B cell (primary cell): ENCODE data around the gene TBX1. TPM values are rescaled to one million over a fixed set of nuclear protein-coding genes. Genes with fewer than 3 reads are reported as not detected.
A peak's percentile ranks its signal among the peaks of the same experiment; 100 is the strongest.

Experiments
- ATAC-seq: fragments of 200-7000 bp; cut with Tn5 transposase; one replicate; pipeline ENCODE4 v1.10.0; 2021; ENCODE audit warnings: low read depth, mild to moderate bottlenecking, moderate number of reproducible peaks, moderate library complexity
- CTCF ChIA-PET: fragments of 350-600 bp; sonication (Branson Sonifier 250); formaldehyde crosslinking; loops from one replicate; lab custom pipeline; 2021; ENCODE audit warnings: antibody characterized with exemption, inconsistent platforms; lab: Charles Lee
- POLR2A ChIA-PET: fragments of 350-600 bp; sonication (Branson Sonifier 250); formaldehyde crosslinking; loops from one replicate; lab custom pipeline; 2021; ENCODE audit warnings: antibody characterized with exemption; lab: Charles Lee
- DNase-seq: peaks from one replicate; pipeline ENCODE4 v3.0.0; 2013
- H2AFZ ChIP-seq: 2 replicates; pipeline ENCODE4 v1.6.1; 2012; ENCODE audit warnings: mild to moderate bottlenecking, low read depth, low read length; ENCODE audit not compliant: insufficient read depth, poor library complexity, severe bottlenecking
- H3K27ac ChIP-seq, 2 donors: 1 replicate in 1 of 2; 2 replicates in 1 of 2; pipeline ENCODE4 v1.5.1; 2012 to 2013; ENCODE audit warnings: low read length in 2 of 2, mild to moderate bottlenecking in 2 of 2, moderate library complexity in 1 of 2
- H3K27me3 ChIP-seq, 4 experiments: fragments of 200-600 bp in 1 of 4; sonication (generic) in 1 of 4; replicated peaks in 1 of 4; 1 replicate in 2 of 4; 2 replicates in 2 of 4; pipeline versions ENCODE4 v1.6.1 to v1.7.0; 2013 to 2016; ENCODE audit warnings: low read length in 3 of 4, mild to moderate bottlenecking in 2 of 4, mixed read lengths in 1 of 4, moderate library complexity in 1 of 4; ENCODE audit not compliant: insufficient read depth in 4 of 4, control insufficient read depth in 3 of 4; ENCODE audit errors: control extremely low read depth in 1 of 4
- H3K36me3 ChIP-seq, 2 experiments: replicated peaks in 1 of 2; 1 replicate in 1 of 2; 2 replicates in 1 of 2; pipeline versions ENCODE4 v1.6.1 to v1.7.1; 2013; ENCODE audit warnings: low read length in 1 of 2; ENCODE audit not compliant: insufficient read depth in 2 of 2, control insufficient read depth in 1 of 2; ENCODE audit errors: control extremely low read depth in 1 of 2, extremely low read depth in 1 of 2
- H3K4me1 ChIP-seq, 2 donors: fragments of 200-600 bp in 1 of 2; sonication (generic) in 1 of 2; 1 replicate in 1 of 2; 2 replicates in 1 of 2; pipeline versions ENCODE4 v1.5.1 to v1.6.1; 2013 to 2017; ENCODE audit warnings: low read length in 2 of 2; ENCODE audit not compliant: control insufficient read depth in 2 of 2, insufficient read depth in 2 of 2
- H3K4me2 ChIP-seq: replicated peaks from 2 replicates; pipeline ENCODE3; 2012; ENCODE audit warnings: mild to moderate bottlenecking, low read depth, low read length; ENCODE audit not compliant: poor library complexity, severe bottlenecking
- H3K4me3 ChIP-seq, 5 experiments: fragments of 200-600 bp in 1 of 5; sonication (generic) in 1 of 5; 1 replicate in 3 of 5; 2 replicates in 2 of 5; pipeline versions ENCODE4 v1.5.1 to v1.7.0; 2011 to 2016; ENCODE audit warnings: low read length in 4 of 5, mild to moderate bottlenecking in 4 of 5, low read depth in 2 of 5, control low read depth in 1 of 5, moderate library complexity in 1 of 5; ENCODE audit not compliant: insufficient read depth in 1 of 5; ENCODE audit errors: control extremely low read depth in 1 of 5, extremely low read depth in 1 of 5
- H3K79me2 ChIP-seq: fragments of 200-600 bp; sonication (generic); one replicate; pipeline ENCODE4 v1.6.0; 2016; ENCODE audit warnings: low read length; ENCODE audit not compliant: control insufficient read depth, insufficient read depth
- H3K9ac ChIP-seq: fragments of 200-600 bp; sonication (generic); 2 replicates; pipeline ENCODE4 v1.6.1; 2017; ENCODE audit warnings: mild to moderate bottlenecking, low read length, moderate library complexity
- H3K9me3 ChIP-seq, 3 donors: one replicate each; pipeline versions ENCODE4 v1.6.1 to v1.7.1; 2013; ENCODE audit warnings: low read length in 2 of 3; ENCODE audit not compliant: control insufficient read depth in 2 of 3, insufficient read depth in 1 of 3; ENCODE audit errors: control extremely low read depth in 1 of 3
- H4K20me1 ChIP-seq: 2 replicates; pipeline ENCODE4 v1.6.0; 2012; ENCODE audit warnings: mild to moderate bottlenecking, low read length; ENCODE audit not compliant: insufficient read depth, control insufficient read depth, poor library complexity, severe bottlenecking
- H3K27ac Mint-ChIP-seq: one replicate; pipeline ENCODE4 v1.8.0; 2021; ENCODE audit warnings: mixed read lengths
- H3K27me3 Mint-ChIP-seq: one replicate; pipeline ENCODE4 v1.8.0; 2021; ENCODE audit warnings: mixed read lengths
- H3K4me1 Mint-ChIP-seq: one replicate; pipeline ENCODE4 v1.8.0; 2021; ENCODE audit warnings: mixed read lengths
- H3K4me3 Mint-ChIP-seq: one replicate; pipeline ENCODE4 v1.8.0; 2021; ENCODE audit warnings: mixed read lengths
- H3K9me3 Mint-ChIP-seq: one replicate; pipeline ENCODE4 v1.8.0; 2022; ENCODE audit warnings: mixed read lengths; ENCODE audit not compliant: insufficient read depth
- EZH2 ChIP-seq: IDR thresholded peaks from 2 replicates; pipeline ENCODE4 v1.6.1; 2012; ENCODE audit warnings: borderline replicate concordance, low read depth, mild to moderate bottlenecking, moderate library complexity, low read length; ENCODE audit not compliant: insufficient read depth, poor library complexity, severe bottlenecking
- WGBS: methylation state at CpG from one replicate; pipeline ENCODE4 v1.1.5; 2013; ENCODE audit warnings: missing lambda C conversion rate; ENCODE audit not compliant: insufficient coverage; 5-methylcytosine and 5-hydroxymethylcytosine counted together
- intact Hi-C: fragments of 100-400 bp; cut with micrococcal nuclease; formaldehyde crosslinking; loops from one replicate; pipeline ENCODE4 v1.10.0; 2022
- polyA plus RNA-seq: library from polyadenylated mRNA; depleted of rRNA; stranded (reverse); fragments of >200 nt; gene quantifications from 2 replicates; pipeline ENCODE4 v1.2.3, GENCODE V29; 2012
- total RNA-seq, 2 donors: library from RNA; stranded (reverse); fragments of 120-200 nt in 1 of 2; gene quantifications; 1 replicate in 1 of 2; 2 replicates in 1 of 2; pipeline versions ENCODE4 v1.2.3 to v1.2.4, GENCODE V29; 2013 to 2022
- TF ChIP-seq, protein P1 (sequence below): fragments of 200-600 bp; IDR thresholded peaks from one replicate; pipeline ENCODE4 v1.8.0; 2022; ENCODE audit warnings: antibody characterized with exemption, mild to moderate bottlenecking

TBX1 gene
- total and polyA plus RNA-seq, 2 donors (not counting 1 experiment from before 2014, with no cell fraction given): not detected

DNA sequence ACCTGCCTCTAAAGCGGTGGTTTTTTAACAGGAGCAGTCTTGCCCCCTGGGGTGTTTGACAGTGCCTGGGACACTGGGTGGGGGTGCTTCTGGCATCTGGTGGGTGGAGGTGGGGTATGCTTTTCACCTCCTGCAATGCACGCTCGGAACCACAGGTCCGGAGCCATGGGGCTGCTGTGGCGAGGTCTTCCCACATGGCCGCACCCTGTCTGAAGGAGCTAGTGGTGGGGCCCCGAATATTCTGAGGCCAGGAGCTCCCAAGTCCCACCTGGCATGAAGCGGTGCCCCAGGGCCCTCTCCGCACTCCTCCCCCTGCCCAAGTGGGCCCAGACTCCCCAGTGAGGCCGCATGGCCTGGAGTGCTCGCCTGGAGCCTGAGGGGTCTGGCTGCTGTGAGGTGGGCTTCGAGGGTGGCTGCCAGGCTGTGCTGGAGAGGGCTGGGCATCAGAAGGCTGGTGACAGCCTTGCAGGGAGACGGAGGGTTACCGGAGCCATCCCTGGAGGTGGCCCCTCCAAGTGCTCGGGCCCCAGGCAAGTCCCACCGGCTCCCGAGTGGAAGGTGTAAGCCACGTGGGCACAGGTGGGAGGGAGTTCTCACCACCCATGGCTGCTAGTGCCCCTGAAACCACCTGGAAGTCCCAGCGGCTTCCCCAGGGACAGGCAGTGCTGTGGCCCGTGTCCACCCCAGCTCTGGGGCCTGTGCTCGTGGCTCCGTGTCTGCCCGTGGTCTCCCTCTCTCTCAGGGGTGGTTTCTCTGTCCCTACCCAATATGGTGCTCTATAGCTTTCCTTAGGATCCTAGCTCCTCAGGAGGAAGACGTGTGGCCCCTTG lies 15.1 kb downstream of the TBX1 start:
- H3K79me2 ChIP-seq: no peaks in the 10 kb centered on the region
- H3K9me3 ChIP-seq: peaks cover 0 to 34% (median 0%) of the 10 kb centered on the region in 3 donors
- WGBS: 74% methylated on average over 23 of the region's 24 CpGs
- H2AFZ ChIP-seq: no peak overlapping the region
- no peak overlapping the region for H3K27ac ChIP-seq
- peak overlapping the region; percentile 56 for H3K27ac Mint-ChIP-seq
- peaks cover 0 to 75% (median 38%) of the 10 kb centered on the region in 4 experiments for H3K27me3 ChIP-seq
- H3K4me3 ChIP-seq: no peak overlapping the region
- H3K9ac ChIP-seq: no peak overlapping the region
- intact Hi-C loops: no loop called here
- TF ChIP-seq EZH2: no peak
- TF ChIP-seq, protein P1, sequence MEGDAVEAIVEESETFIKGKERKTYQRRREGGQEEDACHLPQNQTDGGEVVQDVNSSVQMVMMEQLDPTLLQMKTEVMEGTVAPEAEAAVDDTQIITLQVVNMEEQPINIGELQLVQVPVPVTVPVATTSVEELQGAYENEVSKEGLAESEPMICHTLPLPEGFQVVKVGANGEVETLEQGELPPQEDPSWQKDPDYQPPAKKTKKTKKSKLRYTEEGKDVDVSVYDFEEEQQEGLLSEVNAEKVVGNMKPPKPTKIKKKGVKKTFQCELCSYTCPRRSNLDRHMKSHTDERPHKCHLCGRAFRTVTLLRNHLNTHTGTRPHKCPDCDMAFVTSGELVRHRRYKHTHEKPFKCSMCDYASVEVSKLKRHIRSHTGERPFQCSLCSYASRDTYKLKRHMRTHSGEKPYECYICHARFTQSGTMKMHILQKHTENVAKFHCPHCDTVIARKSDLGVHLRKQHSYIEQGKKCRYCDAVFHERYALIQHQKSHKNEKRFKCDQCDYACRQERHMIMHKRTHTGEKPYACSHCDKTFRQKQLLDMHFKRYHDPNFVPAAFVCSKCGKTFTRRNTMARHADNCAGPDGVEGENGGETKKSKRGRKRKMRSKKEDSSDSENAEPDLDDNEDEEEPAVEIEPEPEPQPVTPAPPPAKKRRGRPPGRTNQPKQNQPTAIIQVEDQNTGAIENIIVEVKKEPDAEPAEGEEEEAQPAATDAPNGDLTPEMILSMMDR: no peak
- no peaks in the 10 kb centered on the region for H3K9me3 Mint-ChIP-seq
- ATAC-seq (no peak), DNase-seq (no peak)
- H3K4me2 ChIP-seq: no peak overlapping the region
- H3K4me1 Mint-ChIP-seq: peaks cover 36% of the 10 kb centered on the region
- ChIA-PET POLR2A (no interaction called here), CTCF (no interaction called here)
- peaks cover 66% of the 10 kb centered on the region for H3K27me3 Mint-ChIP-seq
- H3K36me3 ChIP-seq: no peaks in the 10 kb centered on the region
- H4K20me1 ChIP-seq: no peaks in the 10 kb centered on the region
- peaks cover 31 to 35% of the 10 kb centered on the region in 2 donors for H3K4me1 ChIP-seq
- H3K4me3 Mint-ChIP-seq: no peak overlapping the region

DNA sequence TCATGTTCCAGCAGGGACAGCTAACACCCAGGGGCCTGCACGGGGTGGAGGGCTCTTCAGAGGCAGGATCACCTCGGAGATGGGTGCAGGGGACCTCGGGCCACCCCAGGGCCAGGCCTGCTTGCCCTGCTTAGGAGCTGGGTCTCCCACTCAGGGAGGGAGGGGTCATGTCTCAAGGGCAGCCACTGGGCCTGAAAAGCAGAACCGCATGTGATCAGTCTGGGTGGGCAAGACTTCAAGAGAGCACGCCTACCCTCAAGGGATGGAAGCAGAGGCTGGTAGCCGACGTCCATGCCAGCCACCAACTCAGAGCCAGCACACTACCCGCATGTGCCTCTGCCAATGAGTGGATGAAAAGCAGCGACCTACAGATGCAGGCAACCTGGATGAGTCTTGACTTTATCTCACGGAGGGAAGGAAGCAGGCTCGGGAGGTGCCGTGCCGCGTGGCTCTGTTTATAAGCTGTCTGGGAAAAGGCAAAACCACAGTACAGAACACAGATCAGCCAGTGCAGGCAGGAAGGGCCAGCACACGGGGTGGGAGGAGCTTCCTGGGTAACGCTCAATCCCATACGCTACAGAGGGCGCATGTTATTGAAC lies 16.0 kb downstream of the TBX1 start:
- ATAC-seq: no peak
- ChIA-PET POLR2A (no interaction called here), CTCF (no interaction called here)
- peaks cover 31 to 35% of the 10 kb centered on the region in 2 donors for H3K4me1 ChIP-seq
- peaks cover 60% of the 10 kb centered on the region for H3K27me3 Mint-ChIP-seq
- no peak overlapping the region for H3K4me3 Mint-ChIP-seq
- no peaks in the 10 kb centered on the region for H3K36me3 ChIP-seq
- H3K4me1 Mint-ChIP-seq: peaks cover 37% of the 10 kb centered on the region
- no peaks in the 10 kb centered on the region for H4K20me1 ChIP-seq
- no peak overlapping the region for H3K27ac ChIP-seq
- H3K27ac Mint-ChIP-seq: peak overlapping the region; percentile 56
- H3K27me3 ChIP-seq: peaks cover 0 to 69% (median 38%) of the 10 kb centered on the region in 4 experiments
- H3K79me2 ChIP-seq: no peaks in the 10 kb centered on the region
- no peaks in the 10 kb centered on the region for H3K9me3 Mint-ChIP-seq
- no peak overlapping the region for H3K4me3 ChIP-seq
- WGBS: 22% methylated on average over 14 of the region's 18 CpGs
- H3K9ac ChIP-seq: no peak overlapping the region
- H3K4me2 ChIP-seq: no peak overlapping the region
- DNase-seq: no peak
- H2AFZ ChIP-seq: no peak overlapping the region
- intact Hi-C loops: no loop called here
- peaks cover 0 to 32% (median 0%) of the 10 kb centered on the region in 3 donors for H3K9me3 ChIP-seq
- TF ChIP-seq, protein P1: no peak
- TF ChIP-seq EZH2: no peak
